Thyroid gland (tissue), 4 donors: Measurements from ENCODE around the gene TERT. TPM values are rescaled to one million over a fixed set of nuclear protein-coding genes. Genes with fewer than 3 reads are reported as not detected.

Experiments used
- DNase-seq, 2 donors: peaks; one replicate each; pipeline ENCODE4 v3.0.0-alpha.2; 2019
- H3K27ac ChIP-seq, 3 donors: fragments of 200-600 bp; sonication (generic); 1 replicate in 2 of 3; 2 replicates in 1 of 3; pipeline ENCODE4 v1.5.1; 2016 to 2019; ENCODE audit warnings: mild to moderate bottlenecking in 1 of 3, moderate library complexity in 1 of 3
- H3K27me3 ChIP-seq: fragments of 200-600 bp; sonication (generic); one replicate; pipeline ENCODE4 v1.5.1; 2019
- H3K36me3 ChIP-seq, 2 donors: fragments of 200-600 bp; sonication (generic); one replicate each; pipeline ENCODE4 v1.5.1; 2016 to 2019
- H3K4me1 ChIP-seq, 2 donors: fragments of 200-600 bp; sonication (generic); one replicate each; pipeline ENCODE4 v1.5.1; 2017 to 2019
- H3K4me3 ChIP-seq, 3 donors: fragments of 200-600 bp; sonication (generic); replicated peaks in 1 of 3; 1 replicate in 2 of 3; 2 replicates in 1 of 3; pipeline ENCODE4 v1.5.1; 2016; ENCODE audit warnings: mild to moderate bottlenecking in 1 of 3
- H3K9me3 ChIP-seq: fragments of 200-600 bp; sonication (generic); one replicate; pipeline ENCODE4 v1.5.1; 2017
- POLR2A ChIP-seq, 2 donors: fragments of 450-650 bp; IDR thresholded peaks; one replicate each; pipeline ENCODE4 v1.6.1; 2017; ENCODE audit warnings: antibody characterized with exemption in 2 of 2, mild to moderate bottlenecking in 2 of 2, moderate library complexity in 1 of 2
- WGBS, 2 donors: methylation state at CpG; one replicate each; pipeline ENCODE4 v1.1.5; 2017; 5-methylcytosine and 5-hydroxymethylcytosine counted together
- intact Hi-C: fragments of 100-400 bp; cut with DNase I; formaldehyde crosslinking; loops from one replicate; pipeline ENCODE4 v1.15.1; 2023
- total RNA-seq, 4 donors: library from RNA; depleted of rRNA; stranded (reverse); fragments of >200 nt; gene quantifications; one replicate each; pipeline ENCODE4 v1.2.3, GENCODE V29; 2016
- TF ChIP-seq, protein P1 (sequence below), 6 experiments: fragments of 200-600 bp in 3 of 6; fragments of 450-650 bp in 3 of 6; sonication (generic) in 3 of 6; IDR thresholded peaks; one replicate each; pipeline ENCODE4 v1.5.1; 2016 to 2019; ENCODE audit warnings: antibody characterized with exemption in 6 of 6, mild to moderate bottlenecking in 2 of 6, inconsistent platforms in 1 of 6, moderate library complexity in 1 of 6

TERT gene
- total RNA-seq, 4 donors from 2014 or later = not detected

GRCh38 chr5:1226839-1227581, 67.9 kb downstream of the TERT start:
- H3K4me3 ChIP-seq = no peak overlapping the region
- no peaks in the 10 kb centered on the region for H3K36me3 ChIP-seq
- H3K27me3 ChIP-seq = no peaks in the 10 kb centered on the region
- WGBS, 2 donors = 87 to 89% methylated on average over 50 of the region's 50 CpGs
- DNase-seq = no peak
- H3K27ac ChIP-seq = no peak overlapping the region
- intact Hi-C loops = no loop called here
- TF ChIP-seq, protein P1, sequence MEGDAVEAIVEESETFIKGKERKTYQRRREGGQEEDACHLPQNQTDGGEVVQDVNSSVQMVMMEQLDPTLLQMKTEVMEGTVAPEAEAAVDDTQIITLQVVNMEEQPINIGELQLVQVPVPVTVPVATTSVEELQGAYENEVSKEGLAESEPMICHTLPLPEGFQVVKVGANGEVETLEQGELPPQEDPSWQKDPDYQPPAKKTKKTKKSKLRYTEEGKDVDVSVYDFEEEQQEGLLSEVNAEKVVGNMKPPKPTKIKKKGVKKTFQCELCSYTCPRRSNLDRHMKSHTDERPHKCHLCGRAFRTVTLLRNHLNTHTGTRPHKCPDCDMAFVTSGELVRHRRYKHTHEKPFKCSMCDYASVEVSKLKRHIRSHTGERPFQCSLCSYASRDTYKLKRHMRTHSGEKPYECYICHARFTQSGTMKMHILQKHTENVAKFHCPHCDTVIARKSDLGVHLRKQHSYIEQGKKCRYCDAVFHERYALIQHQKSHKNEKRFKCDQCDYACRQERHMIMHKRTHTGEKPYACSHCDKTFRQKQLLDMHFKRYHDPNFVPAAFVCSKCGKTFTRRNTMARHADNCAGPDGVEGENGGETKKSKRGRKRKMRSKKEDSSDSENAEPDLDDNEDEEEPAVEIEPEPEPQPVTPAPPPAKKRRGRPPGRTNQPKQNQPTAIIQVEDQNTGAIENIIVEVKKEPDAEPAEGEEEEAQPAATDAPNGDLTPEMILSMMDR (IDR thresholded peaks at IDR 0.05) = no peak
- no peak for TF ChIP-seq POLR2A (IDR thresholded peaks at IDR 0.05)
- H3K4me1 ChIP-seq = no peaks in the 10 kb centered on the region
- H3K9me3 ChIP-seq = no peaks in the 10 kb centered on the region

DNA sequence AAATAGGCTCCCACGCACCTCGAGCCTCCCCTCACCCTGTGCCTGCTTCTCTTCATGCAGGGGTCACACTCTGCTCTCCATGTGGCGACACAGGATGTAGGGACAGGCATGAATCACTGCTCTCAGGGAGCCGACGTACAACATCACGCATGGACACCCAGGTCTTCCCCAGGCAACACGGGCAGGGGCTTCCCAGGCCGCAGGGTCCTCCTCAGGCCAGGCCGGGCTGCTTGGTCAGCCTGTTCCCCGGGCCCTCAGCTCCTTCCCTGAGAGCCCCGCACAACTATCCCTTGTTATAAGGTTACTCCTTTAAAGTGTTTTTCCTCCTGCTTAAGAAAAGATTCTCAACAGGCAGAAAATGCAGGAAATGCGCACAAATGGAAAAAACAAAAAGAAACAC, 68.6 kb downstream of the TERT start:
- Histone ChIP-seq H3K27ac (no peak overlapping the region), H3K4me3 (no peak overlapping the region), H3K4me1 (no peaks in the 10 kb centered on the region), H3K36me3 (no peaks in the 10 kb centered on the region), H3K9me3 (no peaks in the 10 kb centered on the region), H3K27me3 (no peaks in the 10 kb centered on the region)
- TF ChIP-seq, protein P1 (IDR thresholded peaks at IDR 0.05) = no peak
- intact Hi-C loops = no loop called here
- WGBS, 2 donors = 80 to 81% methylated on average over 9 to 12 of the region's 12 CpGs
- DNase-seq = no peak

GRCh38 chr5:1225081-1225480, 69.8 kb downstream of the TERT start, which contains the start of gene SLC6A18:
SLC6A18 (plus strand) TSS chr5:1225381; CDS start chr5:1225478, 97 bp downstream.
- no peaks in the 10 kb centered on the region for H3K36me3 ChIP-seq
- H3K27ac ChIP-seq = no peak within 1 kb of the TSS
- intact Hi-C loops = no loop called here
- no peak for DNase-seq
- TF ChIP-seq POLR2A (IDR thresholded peaks at IDR 0.05) = no peak
- TF ChIP-seq, protein P1 (IDR thresholded peaks at IDR 0.05) = no peak
- no peaks in the 10 kb centered on the region for H3K4me1 ChIP-seq
- WGBS, 2 donors = 71 to 79% methylated on average over 11 of the region's 11 CpGs
- H3K4me3 ChIP-seq = no peak within 1 kb of the TSS
- no peaks in the 10 kb centered on the region for H3K9me3 ChIP-seq
- H3K27me3 ChIP-seq = no peaks in the 10 kb centered on the region

- intact Hi-C loops = no loop called here
- no peaks in the 10 kb centered on the region for H3K27me3 ChIP-seq
Measured at GRCh38 chr5:1224631-1225030, 70.2 kb downstream of the TERT start.

GRCh38 chr5:1223278-1223670, 71.6 kb downstream of the TERT start:
- no peaks in the 10 kb centered on the region for H3K36me3 ChIP-seq
- no peaks in the 10 kb centered on the region for H3K4me1 ChIP-seq
- intact Hi-C loops = no loop called here
- TF ChIP-seq POLR2A (IDR thresholded peaks at IDR 0.05) = no peak
- TF ChIP-seq, protein P1 (IDR thresholded peaks at IDR 0.05) = no peak
- no peak overlapping the region for H3K27ac ChIP-seq
- H3K27me3 ChIP-seq = no peaks in the 10 kb centered on the region
- no peaks in the 10 kb centered on the region for H3K9me3 ChIP-seq
- 79 to 89% methylated on average over 5 to 9 of the region's 12 CpGs for WGBS, 2 donors
- no peak overlapping the region for H3K4me3 ChIP-seq
- no peak for DNase-seq

More at GRCh38 chr5:1224631-1225030, 70.2 kb downstream of the TERT start:
- DNase-seq = no peak
- TF ChIP-seq POLR2A (IDR thresholded peaks at IDR 0.05) = no peak
- TF ChIP-seq, protein P1 (IDR thresholded peaks at IDR 0.05) = no peak
- Histone ChIP-seq H3K9me3 (no peaks in the 10 kb centered on the region), H3K4me3 (no peak overlapping the region), H3K36me3 (no peaks in the 10 kb centered on the region), H3K27ac (no peak overlapping the region), H3K4me1 (no peaks in the 10 kb centered on the region)
- 89 to 90% methylated on average over 8 to 9 of the region's 15 CpGs for WGBS, 2 donors
